A549 (cell line): Measurements from ENCODE around the gene MCFD2. TPM values are rescaled to one million over a fixed set of nuclear protein-coding genes. Genes with fewer than 3 reads are reported as not detected.

ENCODE experiments used
- ATAC-seq, 2 experiments: fragments of 200-7000 bp in 1 of 2; fragments of >200 bp in 1 of 2; cut with Nextera tagmentation in 1 of 2; cut with Tn5 transposase in 1 of 2; 3 replicates each; pipeline versions ENCODE4 v1.8.0 to v1.9.1; 2018 to 2020; ENCODE audit warnings: mild to moderate bottlenecking in 1 of 2, moderate library complexity in 1 of 2
- CTCF ChIA-PET: fragments of 300-600 bp; sonication (Branson Sonifier 250); formaldehyde crosslinking; extraction: SDS; loops from one replicate; lab custom pipeline; 2021; ENCODE audit warnings: antibody characterized with exemption, inconsistent platforms; lab: Yijun Ruan, JAX
- POLR2A ChIA-PET: fragments of 350-600 bp; formaldehyde crosslinking; extraction: SDS; loops from one replicate; lab custom pipeline; 2021; ENCODE audit warnings: antibody characterized with exemption, inconsistent platforms; lab: Yijun Ruan, JAX
- DNase-seq, 2 experiments: peaks; one replicate each; pipeline versions ENCODE4 v3.0.0 to v3.0.0-alpha.2; 2011 to 2016; ENCODE audit warnings: low read depth in 1 of 2, low spot score in 1 of 2
- FAIRE-seq: peaks from 2 replicates; lab custom pipeline; 2011; peaks lifted over from hg19 to GRCh38; lab: Jason Lieb, UNC
- H3K27ac ChIP-seq, 2 experiments: fragments of >200 bp; sonication (Bioruptor Twin); formaldehyde crosslinking; 3 replicates each; pipeline ENCODE4 v1.5.1; 2016 to 2017
- H3K4me1 ChIP-seq: fragments of >200 bp; sonication (Bioruptor Twin); formaldehyde crosslinking; 3 replicates; pipeline ENCODE4 v1.6.1; 2016
- H3K4me2 ChIP-seq: fragments of >200 bp; sonication (Bioruptor Twin); formaldehyde crosslinking; 3 replicates; pipeline ENCODE4 v1.6.1; 2016
- H3K4me3 ChIP-seq: fragments of >200 bp; sonication (Bioruptor Twin); formaldehyde crosslinking; 3 replicates; pipeline ENCODE4 v1.5.1; 2016
- H3K9me3 ChIP-seq: fragments of >200 bp; sonication (Bioruptor Twin); formaldehyde crosslinking; 3 replicates; pipeline ENCODE4 v1.6.1; 2016
- BCL3 ChIP-seq: fragments of >200 bp; sonication (Bioruptor Twin); formaldehyde crosslinking; IDR thresholded peaks from 3 replicates; pipeline ENCODE4 v1.6.1; 2016
- BHLHE40 ChIP-seq: IDR thresholded peaks from 2 replicates; pipeline ENCODE4 v1.6.1; 2012; ENCODE audit warnings: low read depth, low read length, inconsistent platforms
- CBX2 ChIP-seq: fragments of 200-600 bp; sonication (generic); IDR thresholded peaks from 2 replicates; pipeline ENCODE4 v1.6.1; 2016; ENCODE audit warnings: low read depth, mild to moderate bottlenecking, borderline replicate concordance
- CBX8 ChIP-seq: fragments of 200-600 bp; sonication (generic); IDR thresholded peaks from 2 replicates; pipeline ENCODE4 v1.6.1; 2016
- CEBPB ChIP-seq, 2 experiments: fragments of >200 bp in 1 of 2; sonication (Bioruptor Twin) in 1 of 2; formaldehyde crosslinking in 1 of 2; IDR thresholded peaks; 2 replicates each; pipeline ENCODE4 v1.6.1; 2012 to 2016
- CHD2 ChIP-seq: fragments of 150-350 bp; IDR thresholded peaks from 2 replicates; pipeline ENCODE4 v1.6.1; 2014; ENCODE audit warnings: low read length; ENCODE audit not compliant: partially characterized antibody
- CHD4 ChIP-seq: fragments of 200-600 bp; sonication (generic); IDR thresholded peaks from 2 replicates; pipeline ENCODE4 v1.6.1; 2016; ENCODE audit warnings: antibody characterized with exemption, mild to moderate bottlenecking, borderline replicate concordance
- E2F6 ChIP-seq: IDR thresholded peaks from 2 replicates; pipeline ENCODE4 v1.6.1; 2012; ENCODE audit warnings: low read depth, borderline replicate concordance
- EP300 ChIP-seq, 2 experiments: fragments of >200 bp; sonication (Bioruptor Twin); formaldehyde crosslinking; IDR thresholded peaks; 2 replicates in 1 of 2; 3 replicates in 1 of 2; pipeline ENCODE4 v1.6.1; 2016 to 2017
- ESRRA ChIP-seq: fragments of 150-350 bp; IDR thresholded peaks from 2 replicates; pipeline ENCODE4 v1.6.1; 2014; ENCODE audit warnings: mild to moderate bottlenecking, low read length, borderline replicate concordance
- FOSL2 ChIP-seq, 2 experiments: fragments of 450-650 bp in 1 of 2; fragments of >200 bp in 1 of 2; sonication (Bioruptor Twin) in 1 of 2; formaldehyde crosslinking; IDR thresholded peaks; 2 replicates each; pipeline versions ENCODE4 v1.5.0 to v1.6.1; 2016 to 2020; ENCODE audit warnings: mild to moderate bottlenecking in 1 of 2, moderate library complexity in 1 of 2
- HOXA7 ChIP-seq: fragments of 250-450 bp; sonication (Bioruptor Pico); IDR thresholded peaks from 2 replicates; pipeline ENCODE4 v1.5.0; 2020; ENCODE audit warnings: mild to moderate bottlenecking, moderate library complexity
- HOXB5 ChIP-seq: fragments of 250-450 bp; sonication (Bioruptor Pico); IDR thresholded peaks from 2 replicates; pipeline ENCODE4 v1.5.0; 2020; ENCODE audit warnings: mild to moderate bottlenecking, moderate library complexity
- JUN ChIP-seq, 2 experiments: fragments of >200 bp; sonication (Bioruptor Twin); formaldehyde crosslinking; IDR thresholded peaks; 2 replicates in 1 of 2; 3 replicates in 1 of 2; pipeline ENCODE4 v1.6.1; 2016 to 2017
- JUNB ChIP-seq: fragments of >200 bp; sonication (Bioruptor Twin); formaldehyde crosslinking; IDR thresholded peaks from 2 replicates; pipeline ENCODE4 v1.6.1; 2016
- KDM1A ChIP-seq: fragments of 200-600 bp; sonication (generic); IDR thresholded peaks from 2 replicates; pipeline ENCODE4 v1.6.1; 2016; ENCODE audit warnings: low read depth, mild to moderate bottlenecking
- MAFK ChIP-seq: fragments of 450-650 bp; IDR thresholded peaks from 2 replicates; pipeline ENCODE4 v1.6.1; 2014; ENCODE audit not compliant: partially characterized antibody
- MYC ChIP-seq: IDR thresholded peaks from 2 replicates; pipeline ENCODE4 v1.6.1; 2012; ENCODE audit warnings: mild to moderate bottlenecking, inconsistent platforms, low read length, improper control_type of control experiment, borderline replicate concordance
- NFE2L2 ChIP-seq: fragments of 150-350 bp; conservative IDR thresholded peaks from 2 replicates; pipeline ENCODE4 v1.6.1; 2014; ENCODE audit warnings: low read length
- NR3C1 ChIP-seq: fragments of >200 bp; sonication (Bioruptor Twin); formaldehyde crosslinking; IDR thresholded peaks from 3 replicates; pipeline ENCODE4 v1.6.1; 2017
- POLR2A ChIP-seq: IDR thresholded peaks from 2 replicates; pipeline ENCODE4 v1.6.1; 2012; ENCODE audit warnings: mild to moderate bottlenecking, low read length
- POLR2AphosphoS2 ChIP-seq: conservative IDR thresholded peaks from 2 replicates; pipeline ENCODE4 v1.6.1; 2012; ENCODE audit warnings: low read length, improper control_type of control experiment, inconsistent platforms
- RAD21 ChIP-seq, 2 experiments: fragments of >200 bp in 1 of 2; sonication (Bioruptor Twin) in 1 of 2; formaldehyde crosslinking in 1 of 2; IDR thresholded peaks in 1 of 2; conservative IDR thresholded peaks in 1 of 2; 2 replicates in 1 of 2; 3 replicates in 1 of 2; pipeline ENCODE4 v1.6.1; 2012 to 2018; ENCODE audit warnings: inconsistent platforms in 1 of 2
- RARB ChIP-seq: fragments of 250-450 bp; sonication (Bioruptor Pico); IDR thresholded peaks from 2 replicates; pipeline ENCODE4 v1.8.0; 2021; ENCODE audit warnings: mild to moderate bottlenecking, moderate library complexity
- RFX5 ChIP-seq: fragments of 450-650 bp; IDR thresholded peaks from 2 replicates; pipeline ENCODE4 v1.7.1; 2014; ENCODE audit warnings: antibody characterized with exemption, mild to moderate bottlenecking, moderate library complexity
- RNF2 ChIP-seq: fragments of 200-600 bp; sonication (generic); IDR thresholded peaks from 2 replicates; pipeline ENCODE4 v1.6.1; 2016; ENCODE audit warnings: low read depth, mild to moderate bottlenecking, antibody characterized with exemption, moderate library complexity, borderline replicate concordance
- ZNF302 ChIP-seq: fragments of 250-450 bp; sonication (Bioruptor Pico); IDR thresholded peaks from 2 replicates; pipeline ENCODE4 v1.9.0; 2021; ENCODE audit warnings: inconsistent platforms, mild to moderate bottlenecking, moderate library complexity
- WGBS: methylation state at CpG from one replicate; pipeline ENCODE4 v1.1.6; 2017; ENCODE audit errors: missing lambda C conversion rate; 5-methylcytosine and 5-hydroxymethylcytosine counted together
- polyA plus RNA-seq, 4 experiments: library from polyadenylated mRNA; depleted of rRNA in 3 of 4; stranded (reverse); fragments of >200 nt; fragmentation: RNase III in 1 of 4; extraction: RNeasy Plus Mini Kit Qiagen cat#74134 plus additional on column Dnase treatment in 1 of 4; gene quantifications; 2 replicates in 3 of 4; 3 replicates in 1 of 4; pipeline ENCODE4 v1.2.3, GENCODE V29; 2011 to 2017
- TF ChIP-seq, protein P1 (sequence below): IDR thresholded peaks from 2 replicates; pipeline ENCODE4 v1.6.1; 2012
- TF ChIP-seq, protein P2 (sequence below): IDR thresholded peaks from 2 replicates; pipeline ENCODE4 v1.6.1; 2012
- TF ChIP-seq, protein P3 (sequence below): fragments of 200-600 bp; sonication (generic); IDR thresholded peaks from 2 replicates; pipeline ENCODE4 v1.6.1; 2016; ENCODE audit warnings: antibody characterized with exemption, mild to moderate bottlenecking, moderate library complexity
- TF ChIP-seq, protein P4 (sequence below): fragments of 250-450 bp; sonication (Bioruptor Pico); IDR thresholded peaks from 2 replicates; pipeline ENCODE4 v1.5.0; 2020; ENCODE audit warnings: low read depth, mild to moderate bottlenecking, moderate library complexity

The MCFD2 gene
- polyA plus RNA-seq, 2 of the 4 experiments (the other 2 are of a cell fraction) = 118 to 210 TPM

DNA sequence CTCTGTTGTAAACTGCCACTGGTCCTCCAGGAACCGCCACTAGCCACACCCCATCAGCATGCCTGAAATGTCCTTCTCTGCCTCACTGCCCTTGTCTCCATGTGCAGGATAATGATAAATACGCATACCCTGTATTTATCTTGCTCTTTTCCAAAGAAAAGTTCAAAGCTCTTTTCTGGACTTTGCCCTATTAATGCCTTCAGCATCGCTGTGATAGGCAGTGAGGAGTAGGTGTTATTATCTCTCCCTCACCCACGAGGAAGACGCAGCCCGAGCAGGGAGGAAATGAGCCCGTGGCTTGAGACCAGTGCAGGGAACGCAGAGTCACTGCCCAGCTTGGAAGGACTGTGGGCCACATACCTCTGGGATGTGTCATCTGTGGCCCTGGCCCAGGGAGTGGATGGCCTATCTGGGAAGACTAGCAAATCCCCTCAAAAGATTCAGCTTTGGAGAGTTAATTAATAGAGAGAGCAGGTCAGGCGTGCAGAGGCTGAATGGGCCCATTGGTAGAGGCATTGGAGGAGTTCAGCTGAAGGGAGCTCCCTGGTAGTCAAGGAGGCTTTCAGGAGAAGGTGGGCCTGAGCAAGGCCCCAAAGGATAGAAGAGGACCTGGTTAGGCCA is 39.5 kb upstream of the MCFD2 start:
- Histone ChIP-seq H3K27ac (peak overlapping the region; percentile 77 to 85), H3K9me3 (no peaks in the 10 kb centered on the region), H3K4me2 (peak overlapping the region; percentile 71), H3K4me3 (no peak overlapping the region)
- ChIA-PET POLR2A (interaction anchor here (0.7 to 1.1 kb wide), 3 partner anchors 13 to 31 kb away, joined by 3 to 4 read pairs (median 3); no protein-coding TSS in a partner anchor), CTCF (interaction anchor here (0.7 to 1.6 kb wide), 7 partner anchors 9 to 367 kb away, joined by 3 to 6 read pairs (median 3); no protein-coding TSS in a partner anchor)
- WGBS = 10% methylated on average over 9 of the region's 9 CpGs
- FAIRE-seq (peak; percentile 96), DNase-seq (peak; percentile 86 to 89), ATAC-seq (peak; percentile 85 to 90)
- TF ChIP-seq MYC (no peak), ESRRA (peak; percentile 87; the same call in 1 of the 2 replicates), POLR2AphosphoS2 (no peak), FOSL2 (IDR thresholded peaks at IDR 0.05) (peak; percentile 47; the same call in 1 of the 2 replicates), FOSL2 (CRISPR knock-in tag; IDR thresholded peaks at IDR 0.05) (peak; percentile 85), E2F6 (no peak), CHD2 (no peak), RARB (CRISPR knock-in tag) (no peak), POLR2A (no peak), BHLHE40 (no peak), HOXB5 (CRISPR knock-in tag) (no peak), JUNB (peak; percentile 46; the same call in 1 of the 2 replicates), JUN (IDR thresholded peaks at IDR 0.05) (peak; percentile 42 to 68; a peak in 2 of 5 replicates), RNF2 (no peak), BCL3 (0 out of 3 replicates have a peak, but pooled peaks have one; percentile 1), CHD4 (no peak), NFE2L2 (peak; percentile 34), MAFK (peak; percentile 60), HOXA7 (CRISPR knock-in tag) (no peak), CBX2 (no peak), RFX5 (no peak), KDM1A (no peak), NR3C1 (no peak), CEBPB (IDR thresholded peaks at IDR 0.05) (no peak), EP300 (IDR thresholded peaks at IDR 0.05) (no peak), CBX8 (no peak), RAD21 (conservative IDR thresholded peaks at IDR 0.05 in 1 of 2, IDR thresholded peaks at IDR 0.05 in 1 of 2) (0 out of 5 replicates have a peak, but pooled peaks of 1 of the 2 experiments have one; percentile 25), ZNF302 (CRISPR knock-in tag) (no peak)
- TF ChIP-seq, protein P1, sequence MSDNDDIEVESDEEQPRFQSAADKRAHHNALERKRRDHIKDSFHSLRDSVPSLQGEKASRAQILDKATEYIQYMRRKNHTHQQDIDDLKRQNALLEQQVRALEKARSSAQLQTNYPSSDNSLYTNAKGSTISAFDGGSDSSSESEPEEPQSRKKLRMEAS = peak; percentile 79
- TF ChIP-seq, protein P2, sequence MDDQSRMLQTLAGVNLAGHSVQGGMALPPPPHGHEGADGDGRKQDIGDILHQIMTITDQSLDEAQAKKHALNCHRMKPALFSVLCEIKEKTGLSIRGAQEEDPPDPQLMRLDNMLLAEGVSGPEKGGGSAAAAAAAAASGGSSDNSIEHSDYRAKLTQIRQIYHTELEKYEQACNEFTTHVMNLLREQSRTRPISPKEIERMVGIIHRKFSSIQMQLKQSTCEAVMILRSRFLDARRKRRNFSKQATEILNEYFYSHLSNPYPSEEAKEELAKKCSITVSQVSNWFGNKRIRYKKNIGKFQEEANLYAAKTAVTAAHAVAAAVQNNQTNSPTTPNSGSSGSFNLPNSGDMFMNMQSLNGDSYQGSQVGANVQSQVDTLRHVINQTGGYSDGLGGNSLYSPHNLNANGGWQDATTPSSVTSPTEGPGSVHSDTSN = no peak
- TF ChIP-seq, protein P3, sequence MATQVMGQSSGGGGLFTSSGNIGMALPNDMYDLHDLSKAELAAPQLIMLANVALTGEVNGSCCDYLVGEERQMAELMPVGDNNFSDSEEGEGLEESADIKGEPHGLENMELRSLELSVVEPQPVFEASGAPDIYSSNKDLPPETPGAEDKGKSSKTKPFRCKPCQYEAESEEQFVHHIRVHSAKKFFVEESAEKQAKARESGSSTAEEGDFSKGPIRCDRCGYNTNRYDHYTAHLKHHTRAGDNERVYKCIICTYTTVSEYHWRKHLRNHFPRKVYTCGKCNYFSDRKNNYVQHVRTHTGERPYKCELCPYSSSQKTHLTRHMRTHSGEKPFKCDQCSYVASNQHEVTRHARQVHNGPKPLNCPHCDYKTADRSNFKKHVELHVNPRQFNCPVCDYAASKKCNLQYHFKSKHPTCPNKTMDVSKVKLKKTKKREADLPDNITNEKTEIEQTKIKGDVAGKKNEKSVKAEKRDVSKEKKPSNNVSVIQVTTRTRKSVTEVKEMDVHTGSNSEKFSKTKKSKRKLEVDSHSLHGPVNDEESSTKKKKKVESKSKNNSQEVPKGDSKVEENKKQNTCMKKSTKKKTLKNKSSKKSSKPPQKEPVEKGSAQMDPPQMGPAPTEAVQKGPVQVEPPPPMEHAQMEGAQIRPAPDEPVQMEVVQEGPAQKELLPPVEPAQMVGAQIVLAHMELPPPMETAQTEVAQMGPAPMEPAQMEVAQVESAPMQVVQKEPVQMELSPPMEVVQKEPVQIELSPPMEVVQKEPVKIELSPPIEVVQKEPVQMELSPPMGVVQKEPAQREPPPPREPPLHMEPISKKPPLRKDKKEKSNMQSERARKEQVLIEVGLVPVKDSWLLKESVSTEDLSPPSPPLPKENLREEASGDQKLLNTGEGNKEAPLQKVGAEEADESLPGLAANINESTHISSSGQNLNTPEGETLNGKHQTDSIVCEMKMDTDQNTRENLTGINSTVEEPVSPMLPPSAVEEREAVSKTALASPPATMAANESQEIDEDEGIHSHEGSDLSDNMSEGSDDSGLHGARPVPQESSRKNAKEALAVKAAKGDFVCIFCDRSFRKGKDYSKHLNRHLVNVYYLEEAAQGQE = no peak
- TF ChIP-seq, protein P4, sequence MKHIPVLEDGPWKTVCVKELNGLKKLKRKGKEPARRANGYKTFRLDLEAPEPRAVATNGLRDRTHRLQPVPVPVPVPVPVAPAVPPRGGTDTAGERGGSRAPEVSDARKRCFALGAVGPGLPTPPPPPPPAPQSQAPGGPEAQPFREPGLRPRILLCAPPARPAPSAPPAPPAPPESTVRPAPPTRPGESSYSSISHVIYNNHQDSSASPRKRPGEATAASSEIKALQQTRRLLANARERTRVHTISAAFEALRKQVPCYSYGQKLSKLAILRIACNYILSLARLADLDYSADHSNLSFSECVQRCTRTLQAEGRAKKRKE (CRISPR knock-in tag) = no peak
- TF ChIP-seq, all 56 proteins: peak for 9
- H3K4me1 ChIP-seq = peaks cover 55% of the 10 kb centered on the region
